ENCODE results near the gene EIF4B.
A peak's percentile ranks its signal among the peaks of the same experiment; 100 is the strongest.

Gene EIF4B

GRCh38 chr12:53060064-53060720, 53.9 kb downstream of the EIF4B start:
- no peak overlapping the region for H3K4me3 ChIP-seq
- no peak for DNase-seq (ENCODE audit: low spot score)
- peak overlapping the region; percentile 83 to 96 for H3K27ac ChIP-seq
- TF ChIP-seq, protein P1, sequence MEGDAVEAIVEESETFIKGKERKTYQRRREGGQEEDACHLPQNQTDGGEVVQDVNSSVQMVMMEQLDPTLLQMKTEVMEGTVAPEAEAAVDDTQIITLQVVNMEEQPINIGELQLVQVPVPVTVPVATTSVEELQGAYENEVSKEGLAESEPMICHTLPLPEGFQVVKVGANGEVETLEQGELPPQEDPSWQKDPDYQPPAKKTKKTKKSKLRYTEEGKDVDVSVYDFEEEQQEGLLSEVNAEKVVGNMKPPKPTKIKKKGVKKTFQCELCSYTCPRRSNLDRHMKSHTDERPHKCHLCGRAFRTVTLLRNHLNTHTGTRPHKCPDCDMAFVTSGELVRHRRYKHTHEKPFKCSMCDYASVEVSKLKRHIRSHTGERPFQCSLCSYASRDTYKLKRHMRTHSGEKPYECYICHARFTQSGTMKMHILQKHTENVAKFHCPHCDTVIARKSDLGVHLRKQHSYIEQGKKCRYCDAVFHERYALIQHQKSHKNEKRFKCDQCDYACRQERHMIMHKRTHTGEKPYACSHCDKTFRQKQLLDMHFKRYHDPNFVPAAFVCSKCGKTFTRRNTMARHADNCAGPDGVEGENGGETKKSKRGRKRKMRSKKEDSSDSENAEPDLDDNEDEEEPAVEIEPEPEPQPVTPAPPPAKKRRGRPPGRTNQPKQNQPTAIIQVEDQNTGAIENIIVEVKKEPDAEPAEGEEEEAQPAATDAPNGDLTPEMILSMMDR (IDR thresholded peaks at IDR 0.05) = no peak

DNA sequence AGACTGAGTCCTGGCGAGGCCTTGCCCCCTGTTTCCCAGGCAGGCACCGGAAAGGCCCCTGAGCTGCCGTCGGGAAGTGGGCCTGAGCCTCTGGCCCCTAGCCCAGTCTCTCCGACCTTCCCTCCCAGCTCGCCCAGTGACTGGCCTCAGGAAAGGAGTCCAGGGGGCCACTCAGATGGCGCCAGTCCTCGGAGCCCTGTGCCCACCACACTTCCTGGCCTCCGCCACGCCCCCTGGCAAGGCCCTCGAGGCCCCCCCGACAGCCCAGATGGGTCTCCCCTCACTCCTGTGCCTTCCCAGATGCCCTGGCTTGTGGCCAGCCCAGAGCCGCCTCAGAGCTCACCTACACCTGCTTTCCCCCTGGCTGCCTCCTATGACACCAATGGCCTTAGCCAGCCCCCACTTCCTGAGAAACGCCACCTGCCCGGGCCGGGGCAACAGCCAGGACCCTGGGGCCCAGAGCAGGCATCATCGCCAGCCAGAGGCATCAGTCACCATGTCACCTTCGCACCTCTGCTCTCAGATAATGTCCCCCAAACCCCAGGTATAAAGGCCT, 54.5 kb downstream of the EIF4B start:
- Histone ChIP-seq H3K27ac (peak overlapping the region; percentile 83 to 96), H3K4me3 (no peak overlapping the region)
- TF ChIP-seq, protein P1 (IDR thresholded peaks at IDR 0.05) = no peak
- no peak for DNase-seq (ENCODE audit: low spot score)

GRCh38 chr12:53061404-53062010, 55.3 kb downstream of the EIF4B start:
- peak overlapping the region; percentile 83 to 96 for H3K27ac ChIP-seq
- H3K4me3 ChIP-seq = no peak overlapping the region
- DNase-seq (ENCODE audit: low spot score) = peak; percentile 71
- TF ChIP-seq, protein P1 (IDR thresholded peaks at IDR 0.05) = no peak

DNA sequence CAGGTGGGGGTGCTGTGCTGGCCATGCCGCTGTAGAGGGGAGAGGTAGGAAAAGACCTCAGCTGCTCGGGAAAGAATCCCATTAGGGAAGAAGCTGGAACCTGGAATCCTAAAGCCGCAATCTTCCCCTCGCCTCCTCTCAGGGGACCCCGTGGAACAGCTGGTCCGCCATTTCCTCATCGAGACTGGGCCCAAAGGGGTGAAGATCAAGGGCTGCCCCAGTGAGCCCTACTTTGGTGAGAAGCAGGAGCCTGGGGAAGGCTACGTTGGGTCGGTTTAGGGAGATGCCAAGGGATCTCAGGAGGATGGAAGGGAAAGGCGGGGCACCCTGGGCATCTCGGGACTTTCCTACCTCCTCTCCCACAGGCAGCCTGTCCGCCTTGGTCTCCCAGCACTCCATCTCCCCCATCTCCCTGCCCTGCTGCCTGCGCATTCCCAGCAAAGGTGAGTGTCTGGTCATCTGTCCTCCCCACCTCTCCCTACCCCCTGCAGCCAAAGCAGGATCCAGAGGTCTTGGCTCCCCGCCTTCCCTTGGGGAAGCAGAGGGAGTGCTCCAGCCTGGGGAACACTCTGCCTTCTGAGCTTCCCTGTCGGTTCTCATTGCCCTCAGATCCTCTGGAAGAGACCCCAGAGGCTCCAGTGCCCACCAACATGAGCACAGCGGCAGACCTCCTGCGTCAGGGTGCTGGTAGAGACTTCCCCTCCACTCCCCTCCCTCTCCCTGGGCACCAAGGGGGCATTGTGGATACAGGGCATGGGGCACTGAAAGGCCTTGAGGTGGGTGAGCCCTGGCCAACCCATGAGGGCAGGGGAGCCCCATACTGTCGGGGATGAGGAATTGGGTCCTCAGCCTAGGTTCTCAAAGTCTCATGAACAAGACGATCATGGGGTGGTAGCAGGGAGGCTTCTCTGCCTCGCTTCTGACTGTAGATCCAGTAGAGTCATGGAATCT, 56.0 kb downstream of the EIF4B start:
- no peak overlapping the region for H3K4me3 ChIP-seq
- DNase-seq (ENCODE audit: low spot score) = no peak
- H3K27ac ChIP-seq = peak overlapping the region; percentile 83 to 96
- TF ChIP-seq, protein P1 (IDR thresholded peaks at IDR 0.05) = no peak

GRCh38 chr12:53062977-53063707, 56.9 kb downstream of the EIF4B start:
- peak overlapping the region; percentile 6 for H3K4me3 ChIP-seq
- peak overlapping the region; percentile 83 to 96 for H3K27ac ChIP-seq
- TF ChIP-seq, protein P1 (IDR thresholded peaks at IDR 0.05) = no peak
- no peak for DNase-seq (ENCODE audit: low spot score)
